ENCODE data around the gene HORMAD2.

HORMAD2 gene

GRCh38 chr22:30185129-30185528 is 104.9 kb downstream of the HORMAD2 start:
- Histone ChIP-seq H3K4me3 (ENCODE audit: low read length, poor library complexity, severe bottlenecking) (no peak overlapping the region), H3K79me2 (ENCODE audit: insufficient read depth, low read length) (no peaks in the 10 kb centered on the region), H3K27me3 (ENCODE audit: insufficient read depth, low read length, poor library complexity, severe bottlenecking) (no peaks in the 10 kb centered on the region), H3K9ac (ENCODE audit: low read depth, low read length, poor library complexity, severe bottlenecking) (no peak overlapping the region), H3K9me2 (replicated peaks; ENCODE audit: low read depth, low read length) (no peaks in the 10 kb centered on the region), H3K4me2 (ENCODE audit: low read depth, low read length, poor library complexity, severe bottlenecking) (no peak overlapping the region), H3K36me3 (ENCODE audit: insufficient read depth, low read length) (no peaks in the 10 kb centered on the region), H4K20me1 (ENCODE audit: insufficient read depth, low read length, poor library complexity, severe bottlenecking) (no peaks in the 10 kb centered on the region), H2AFZ (ENCODE audit: low read length) (0 out of 2 replicates have a peak overlapping the region, but pooled peaks have one; percentile 13), H3K9me3 (ENCODE audit: insufficient read depth, low read depth, low read length) (no peaks in the 10 kb centered on the region), H3F3A (ENCODE audit: low read depth) (0 out of 2 replicates have a peak, but pooled peaks cover 3% of the 10 kb centered on the region), H3K4me1 (ENCODE audit: insufficient read depth, low read length, poor library complexity, severe bottlenecking) (peaks cover 73% of the 10 kb centered on the region)
- TF ChIP-seq CTCF (conservative IDR thresholded peaks at IDR 0.05; ENCODE audit: low read length) (no peak), EZH2phosphoT487 (IDR thresholded peaks at IDR 0.05; ENCODE audit: borderline replicate concordance) (no peak)

- Histone ChIP-seq H3K4me1 (ENCODE audit: insufficient read depth, low read length, poor library complexity, severe bottlenecking) (peaks cover 77% of the 10 kb centered on the region), H3K9me3 (ENCODE audit: insufficient read depth, low read depth, low read length) (no peaks in the 10 kb centered on the region), H3K4me2 (ENCODE audit: low read depth, low read length, poor library complexity, severe bottlenecking) (no peak overlapping the region), H3F3A (ENCODE audit: low read depth) (0 out of 2 replicates have a peak, but pooled peaks cover 3% of the 10 kb centered on the region), H3K36me3 (ENCODE audit: insufficient read depth, low read length) (no peaks in the 10 kb centered on the region), H3K9ac (ENCODE audit: low read depth, low read length, poor library complexity, severe bottlenecking) (no peak overlapping the region), H3K4me3 (ENCODE audit: low read length, poor library complexity, severe bottlenecking) (no peak overlapping the region), H3K79me2 (ENCODE audit: insufficient read depth, low read length) (no peaks in the 10 kb centered on the region), H2AFZ (ENCODE audit: low read length) (0 out of 2 replicates have a peak overlapping the region, but pooled peaks have one; percentile 13), H3K27me3 (ENCODE audit: insufficient read depth, low read length, poor library complexity, severe bottlenecking) (no peaks in the 10 kb centered on the region), H3K9me2 (replicated peaks; ENCODE audit: low read depth, low read length) (no peaks in the 10 kb centered on the region), H4K20me1 (ENCODE audit: insufficient read depth, low read length, poor library complexity, severe bottlenecking) (no peaks in the 10 kb centered on the region)
- TF ChIP-seq EZH2phosphoT487 (IDR thresholded peaks at IDR 0.05; ENCODE audit: borderline replicate concordance) (no peak), CTCF (conservative IDR thresholded peaks at IDR 0.05; ENCODE audit: low read length) (no peak)
Measured at GRCh38 chr22:30185549-30185948, 105.3 kb downstream of the HORMAD2 start.

- Histone ChIP-seq H3K27me3 (ENCODE audit: insufficient read depth, low read length, poor library complexity, severe bottlenecking) (no peaks in the 10 kb centered on the region), H3K9ac (ENCODE audit: low read depth, low read length, poor library complexity, severe bottlenecking) (no peak overlapping the region), H3K4me1 (ENCODE audit: insufficient read depth, low read length, poor library complexity, severe bottlenecking) (peaks cover 82% of the 10 kb centered on the region), H3K79me2 (ENCODE audit: insufficient read depth, low read length) (no peaks in the 10 kb centered on the region), H3K9me2 (replicated peaks; ENCODE audit: low read depth, low read length) (no peaks in the 10 kb centered on the region), H4K20me1 (ENCODE audit: insufficient read depth, low read length, poor library complexity, severe bottlenecking) (no peaks in the 10 kb centered on the region), H2AFZ (ENCODE audit: low read length) (no peak overlapping the region), H3K4me3 (ENCODE audit: low read length, poor library complexity, severe bottlenecking) (no peak overlapping the region), H3F3A (ENCODE audit: low read depth) (0 out of 2 replicates have a peak, but pooled peaks cover 3% of the 10 kb centered on the region), H3K9me3 (ENCODE audit: insufficient read depth, low read depth, low read length) (no peaks in the 10 kb centered on the region), H3K36me3 (ENCODE audit: insufficient read depth, low read length) (no peaks in the 10 kb centered on the region), H3K4me2 (ENCODE audit: low read depth, low read length, poor library complexity, severe bottlenecking) (no peak overlapping the region)
- TF ChIP-seq CTCF (conservative IDR thresholded peaks at IDR 0.05; ENCODE audit: low read length), result no peak
- TF ChIP-seq EZH2phosphoT487 (IDR thresholded peaks at IDR 0.05; ENCODE audit: borderline replicate concordance), result no peak
Measured at GRCh38 chr22:30186041-30186440, 105.8 kb downstream of the HORMAD2 start.
